GM23338 (cell line): ENCODE measurements around the gene DNAH8. TPM values are rescaled to one million over a fixed set of nuclear protein-coding genes. Genes with fewer than 3 reads are reported as not detected.

Source experiments
- ATAC-seq: fragments of 200-7000 bp; cut with Tn5 transposase; 3 replicates; pipeline ENCODE4 v1.9.1; 2020
- DNase-seq: peaks from one replicate; pipeline ENCODE4 v3.0.0-alpha.2; 2015; ENCODE audit warnings: low spot score
- H2AFZ ChIP-seq: fragments of 200-600 bp; sonication (generic); 2 replicates; pipeline ENCODE4 v1.8.0; 2016; ENCODE audit warnings: antibody characterized with exemption, mild to moderate bottlenecking, moderate library complexity
- H3F3A ChIP-seq: fragments of 200-600 bp; sonication (generic); replicated peaks from 2 replicates; pipeline ENCODE4 v1.8.0; 2017; ENCODE audit warnings: antibody characterized with exemption, mixed run types, low read depth
- H3K27ac ChIP-seq: fragments of 200-600 bp; sonication (generic); 2 replicates; pipeline ENCODE4 v1.6.1; 2016; ENCODE audit warnings: low read depth
- H3K27me3 ChIP-seq: fragments of 200-600 bp; sonication (generic); 2 replicates; pipeline ENCODE4 v1.8.0; 2016; ENCODE audit warnings: mild to moderate bottlenecking, mixed run types, moderate library complexity; ENCODE audit not compliant: insufficient read depth
- H3K36me3 ChIP-seq: fragments of 200-600 bp; sonication (generic); 2 replicates; pipeline ENCODE4 v1.8.0; 2016; ENCODE audit warnings: mild to moderate bottlenecking; ENCODE audit not compliant: insufficient read depth
- H3K4me1 ChIP-seq: fragments of 200-600 bp; sonication (generic); 2 replicates; pipeline ENCODE4 v1.8.0; 2016; ENCODE audit warnings: mild to moderate bottlenecking, moderate library complexity; ENCODE audit not compliant: insufficient read depth
- H3K4me2 ChIP-seq: fragments of 200-600 bp; sonication (generic); 2 replicates; pipeline ENCODE4 v1.7.1; 2017; ENCODE audit warnings: mixed run types
- H3K4me3 ChIP-seq: fragments of 200-600 bp; sonication (generic); 2 replicates; pipeline ENCODE4 v1.6.1; 2016; ENCODE audit warnings: mixed run types
- H3K79me2 ChIP-seq: fragments of 200-600 bp; sonication (generic); replicated peaks from 2 replicates; pipeline ENCODE4 v1.8.0; 2017; ENCODE audit warnings: mild to moderate bottlenecking; ENCODE audit not compliant: insufficient read depth
- H3K9me2 ChIP-seq: fragments of 200-600 bp; sonication (generic); 2 replicates; pipeline ENCODE4 v1.8.0; 2017; ENCODE audit not compliant: insufficient read depth
- H4K20me1 ChIP-seq: fragments of 200-600 bp; sonication (generic); replicated peaks from 2 replicates; pipeline ENCODE4 v1.8.0; 2017; ENCODE audit warnings: mild to moderate bottlenecking; ENCODE audit not compliant: insufficient read depth
- H3K27ac Mint-ChIP-seq: 2 replicates; pipeline ENCODE4 v1.8.0; 2020; ENCODE audit warnings: inconsistent platforms, mild to moderate bottlenecking, moderate library complexity, mixed read lengths
- H3K27me3 Mint-ChIP-seq: 3 replicates; pipeline ENCODE4 v1.8.0; 2022; ENCODE audit warnings: low read depth, mild to moderate bottlenecking, moderate library complexity, mixed read lengths, inconsistent platforms; ENCODE audit not compliant: insufficient read depth, poor library complexity
- H3K36me3 Mint-ChIP-seq: 3 replicates; pipeline ENCODE4 v1.8.0; 2021; ENCODE audit warnings: low read depth, mild to moderate bottlenecking, inconsistent platforms, moderate library complexity, mixed read lengths
- H3K4me1 Mint-ChIP-seq: 3 replicates; pipeline ENCODE4 v1.8.0; 2020; ENCODE audit warnings: mild to moderate bottlenecking, inconsistent platforms, mixed read lengths
- H3K4me3 Mint-ChIP-seq: 3 replicates; pipeline ENCODE4 v1.8.0; 2021; ENCODE audit warnings: moderate library complexity, mild to moderate bottlenecking, inconsistent platforms, mixed read lengths
- H3K9me3 Mint-ChIP-seq: 3 replicates; pipeline ENCODE4 v1.8.0; 2020; ENCODE audit warnings: moderate library complexity, mild to moderate bottlenecking, inconsistent platforms, mixed read lengths
- CREB1 ChIP-seq: fragments of 250-450 bp; sonication (Bioruptor Pico); IDR thresholded peaks from 2 replicates; pipeline ENCODE4 v1.5.0; 2020; ENCODE audit warnings: low read depth, mild to moderate bottlenecking, moderate library complexity
- EZH2 ChIP-seq: fragments of 200-600 bp; sonication (generic); IDR thresholded peaks from one replicate; pipeline ENCODE4 v1.8.0; 2017; ENCODE audit warnings: antibody characterized with exemption, mild to moderate bottlenecking, low read depth; ENCODE audit not compliant: unreplicated experiment
- EZH2phosphoT487 ChIP-seq: fragments of 200-600 bp; sonication (generic); IDR thresholded peaks from one replicate; pipeline ENCODE4 v1.8.1; 2018; ENCODE audit warnings: antibody characterized with exemption; ENCODE audit not compliant: unreplicated experiment
- JUNB ChIP-seq: IDR thresholded peaks from one replicate; pipeline ENCODE4 v1.6.1; 2016; ENCODE audit warnings: antibody characterized with exemption; ENCODE audit not compliant: unreplicated experiment
- NANOG ChIP-seq: IDR thresholded peaks from 2 replicates; pipeline ENCODE4 v1.6.1; 2016; ENCODE audit warnings: antibody characterized with exemption, borderline replicate concordance
- POLR2AphosphoS5 ChIP-seq: IDR thresholded peaks from 2 replicates; pipeline ENCODE4 v1.6.1; 2016; ENCODE audit warnings: antibody characterized with exemption, low read depth
- STAT1 ChIP-seq: IDR thresholded peaks from one replicate; pipeline ENCODE4 v1.6.1; 2016; ENCODE audit warnings: antibody characterized with exemption; ENCODE audit not compliant: unreplicated experiment
- ZNF114 ChIP-seq: fragments of 250-450 bp; sonication (Bioruptor Pico); IDR thresholded peaks from 2 replicates; pipeline ENCODE4 v1.5.0; 2020; ENCODE audit warnings: mild to moderate bottlenecking, moderate library complexity
- ZNF331 ChIP-seq: fragments of 250-450 bp; sonication (Bioruptor Pico); IDR thresholded peaks from 2 replicates; pipeline ENCODE4 v1.5.0; 2020; ENCODE audit warnings: low read depth, mild to moderate bottlenecking, moderate library complexity
- polyA plus RNA-seq: library from polyadenylated mRNA; unstranded; fragments of >200 nt; fragmentation: Nextera tagmentation; extraction: Ambion mirVana; gene quantifications from 2 replicates; pipeline ENCODE4 v1.2.1, GENCODE V29; 2016
- total RNA-seq: library from RNA; depleted of rRNA; stranded (reverse); fragments of >200 nt; shearing (Covaris generic); gene quantifications from 2 replicates; pipeline ENCODE4 v1.2.3, GENCODE V29; 2014
- TF ChIP-seq, protein P1 (sequence below): IDR thresholded peaks from one replicate; pipeline ENCODE4 v1.6.1; 2018; ENCODE audit warnings: antibody characterized with exemption; ENCODE audit not compliant: unreplicated experiment
- TF ChIP-seq, protein P2 (sequence below): IDR thresholded peaks from 2 replicates; pipeline ENCODE4 v1.6.1; 2016; ENCODE audit warnings: antibody characterized with exemption
- TF ChIP-seq, protein P3 (sequence below): fragments of 250-450 bp; sonication (Bioruptor Pico); IDR thresholded peaks from 2 replicates; pipeline ENCODE4 v1.5.0; 2020; ENCODE audit warnings: mild to moderate bottlenecking, moderate library complexity
- TF ChIP-seq, protein P4 (sequence below), 2 experiments: fragments of 200-600 bp in 1 of 2; sonication (generic) in 1 of 2; conservative IDR thresholded peaks; 2 replicates each; pipeline versions ENCODE4 v1.5.1 to v1.6.1; 2016 to 2017; ENCODE audit warnings: antibody characterized with exemption in 2 of 2, low read depth in 2 of 2, mild to moderate bottlenecking in 2 of 2, moderate library complexity in 1 of 2

Gene DNAH8
- total and polyA plus RNA-seq, 2 experiments from 2014 or later: 0.02 TPM; not detected in 1

DNA sequence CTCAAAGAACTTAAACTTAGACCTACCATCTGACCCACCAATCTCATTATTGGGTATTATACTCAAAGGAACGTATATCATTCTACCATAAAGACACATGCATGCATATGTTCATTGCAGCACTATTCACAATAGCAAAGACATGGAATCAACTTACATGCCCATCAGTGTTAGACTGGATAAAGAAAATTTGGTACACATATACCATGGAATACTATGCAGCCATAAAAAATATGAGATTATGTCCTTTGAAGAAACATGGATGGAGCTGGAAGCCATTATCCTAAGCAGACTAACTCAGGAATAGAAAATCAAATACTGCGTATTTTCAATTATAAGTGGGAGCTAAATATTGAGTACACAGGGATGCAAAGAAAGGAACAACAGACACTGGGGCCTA, 167.0 kb downstream of the DNAH8 start:
- Mint-ChIP-seq H3K9me3 (no peaks in the 10 kb centered on the region), H3K4me3 (no peak overlapping the region), H3K27ac (no peak overlapping the region), H3K4me1 (no peaks in the 10 kb centered on the region), H3K36me3 (no peaks in the 10 kb centered on the region), H3K27me3 (no peaks in the 10 kb centered on the region)
- Histone ChIP-seq H3K4me1 (no peaks in the 10 kb centered on the region), H3K36me3 (no peaks in the 10 kb centered on the region), H3K9me2 (peaks cover 8% of the 10 kb centered on the region; the same call in 1 of the 2 replicates), H3K27ac (no peak overlapping the region), H2AFZ (no peak overlapping the region), H3F3A (no peaks in the 10 kb centered on the region), H3K79me2 (no peaks in the 10 kb centered on the region), H4K20me1 (no peaks in the 10 kb centered on the region), H3K4me2 (no peak overlapping the region), H3K4me3 (no peak overlapping the region), H3K27me3 (no peaks in the 10 kb centered on the region)
- DNase-seq (no peak), ATAC-seq (no peak)
- TF ChIP-seq EZH2: no peak
- no peak for TF ChIP-seq CREB1
- TF ChIP-seq, protein P1, sequence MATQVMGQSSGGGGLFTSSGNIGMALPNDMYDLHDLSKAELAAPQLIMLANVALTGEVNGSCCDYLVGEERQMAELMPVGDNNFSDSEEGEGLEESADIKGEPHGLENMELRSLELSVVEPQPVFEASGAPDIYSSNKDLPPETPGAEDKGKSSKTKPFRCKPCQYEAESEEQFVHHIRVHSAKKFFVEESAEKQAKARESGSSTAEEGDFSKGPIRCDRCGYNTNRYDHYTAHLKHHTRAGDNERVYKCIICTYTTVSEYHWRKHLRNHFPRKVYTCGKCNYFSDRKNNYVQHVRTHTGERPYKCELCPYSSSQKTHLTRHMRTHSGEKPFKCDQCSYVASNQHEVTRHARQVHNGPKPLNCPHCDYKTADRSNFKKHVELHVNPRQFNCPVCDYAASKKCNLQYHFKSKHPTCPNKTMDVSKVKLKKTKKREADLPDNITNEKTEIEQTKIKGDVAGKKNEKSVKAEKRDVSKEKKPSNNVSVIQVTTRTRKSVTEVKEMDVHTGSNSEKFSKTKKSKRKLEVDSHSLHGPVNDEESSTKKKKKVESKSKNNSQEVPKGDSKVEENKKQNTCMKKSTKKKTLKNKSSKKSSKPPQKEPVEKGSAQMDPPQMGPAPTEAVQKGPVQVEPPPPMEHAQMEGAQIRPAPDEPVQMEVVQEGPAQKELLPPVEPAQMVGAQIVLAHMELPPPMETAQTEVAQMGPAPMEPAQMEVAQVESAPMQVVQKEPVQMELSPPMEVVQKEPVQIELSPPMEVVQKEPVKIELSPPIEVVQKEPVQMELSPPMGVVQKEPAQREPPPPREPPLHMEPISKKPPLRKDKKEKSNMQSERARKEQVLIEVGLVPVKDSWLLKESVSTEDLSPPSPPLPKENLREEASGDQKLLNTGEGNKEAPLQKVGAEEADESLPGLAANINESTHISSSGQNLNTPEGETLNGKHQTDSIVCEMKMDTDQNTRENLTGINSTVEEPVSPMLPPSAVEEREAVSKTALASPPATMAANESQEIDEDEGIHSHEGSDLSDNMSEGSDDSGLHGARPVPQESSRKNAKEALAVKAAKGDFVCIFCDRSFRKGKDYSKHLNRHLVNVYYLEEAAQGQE: no peak
- no peak for TF ChIP-seq NANOG
- TF ChIP-seq, protein P2, sequence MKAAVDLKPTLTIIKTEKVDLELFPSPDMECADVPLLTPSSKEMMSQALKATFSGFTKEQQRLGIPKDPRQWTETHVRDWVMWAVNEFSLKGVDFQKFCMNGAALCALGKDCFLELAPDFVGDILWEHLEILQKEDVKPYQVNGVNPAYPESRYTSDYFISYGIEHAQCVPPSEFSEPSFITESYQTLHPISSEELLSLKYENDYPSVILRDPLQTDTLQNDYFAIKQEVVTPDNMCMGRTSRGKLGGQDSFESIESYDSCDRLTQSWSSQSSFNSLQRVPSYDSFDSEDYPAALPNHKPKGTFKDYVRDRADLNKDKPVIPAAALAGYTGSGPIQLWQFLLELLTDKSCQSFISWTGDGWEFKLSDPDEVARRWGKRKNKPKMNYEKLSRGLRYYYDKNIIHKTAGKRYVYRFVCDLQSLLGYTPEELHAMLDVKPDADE: no peak
- TF ChIP-seq JUNB: no peak
- TF ChIP-seq ZNF331: no peak
- TF ChIP-seq EZH2phosphoT487: no peak
- TF ChIP-seq, protein P3, sequence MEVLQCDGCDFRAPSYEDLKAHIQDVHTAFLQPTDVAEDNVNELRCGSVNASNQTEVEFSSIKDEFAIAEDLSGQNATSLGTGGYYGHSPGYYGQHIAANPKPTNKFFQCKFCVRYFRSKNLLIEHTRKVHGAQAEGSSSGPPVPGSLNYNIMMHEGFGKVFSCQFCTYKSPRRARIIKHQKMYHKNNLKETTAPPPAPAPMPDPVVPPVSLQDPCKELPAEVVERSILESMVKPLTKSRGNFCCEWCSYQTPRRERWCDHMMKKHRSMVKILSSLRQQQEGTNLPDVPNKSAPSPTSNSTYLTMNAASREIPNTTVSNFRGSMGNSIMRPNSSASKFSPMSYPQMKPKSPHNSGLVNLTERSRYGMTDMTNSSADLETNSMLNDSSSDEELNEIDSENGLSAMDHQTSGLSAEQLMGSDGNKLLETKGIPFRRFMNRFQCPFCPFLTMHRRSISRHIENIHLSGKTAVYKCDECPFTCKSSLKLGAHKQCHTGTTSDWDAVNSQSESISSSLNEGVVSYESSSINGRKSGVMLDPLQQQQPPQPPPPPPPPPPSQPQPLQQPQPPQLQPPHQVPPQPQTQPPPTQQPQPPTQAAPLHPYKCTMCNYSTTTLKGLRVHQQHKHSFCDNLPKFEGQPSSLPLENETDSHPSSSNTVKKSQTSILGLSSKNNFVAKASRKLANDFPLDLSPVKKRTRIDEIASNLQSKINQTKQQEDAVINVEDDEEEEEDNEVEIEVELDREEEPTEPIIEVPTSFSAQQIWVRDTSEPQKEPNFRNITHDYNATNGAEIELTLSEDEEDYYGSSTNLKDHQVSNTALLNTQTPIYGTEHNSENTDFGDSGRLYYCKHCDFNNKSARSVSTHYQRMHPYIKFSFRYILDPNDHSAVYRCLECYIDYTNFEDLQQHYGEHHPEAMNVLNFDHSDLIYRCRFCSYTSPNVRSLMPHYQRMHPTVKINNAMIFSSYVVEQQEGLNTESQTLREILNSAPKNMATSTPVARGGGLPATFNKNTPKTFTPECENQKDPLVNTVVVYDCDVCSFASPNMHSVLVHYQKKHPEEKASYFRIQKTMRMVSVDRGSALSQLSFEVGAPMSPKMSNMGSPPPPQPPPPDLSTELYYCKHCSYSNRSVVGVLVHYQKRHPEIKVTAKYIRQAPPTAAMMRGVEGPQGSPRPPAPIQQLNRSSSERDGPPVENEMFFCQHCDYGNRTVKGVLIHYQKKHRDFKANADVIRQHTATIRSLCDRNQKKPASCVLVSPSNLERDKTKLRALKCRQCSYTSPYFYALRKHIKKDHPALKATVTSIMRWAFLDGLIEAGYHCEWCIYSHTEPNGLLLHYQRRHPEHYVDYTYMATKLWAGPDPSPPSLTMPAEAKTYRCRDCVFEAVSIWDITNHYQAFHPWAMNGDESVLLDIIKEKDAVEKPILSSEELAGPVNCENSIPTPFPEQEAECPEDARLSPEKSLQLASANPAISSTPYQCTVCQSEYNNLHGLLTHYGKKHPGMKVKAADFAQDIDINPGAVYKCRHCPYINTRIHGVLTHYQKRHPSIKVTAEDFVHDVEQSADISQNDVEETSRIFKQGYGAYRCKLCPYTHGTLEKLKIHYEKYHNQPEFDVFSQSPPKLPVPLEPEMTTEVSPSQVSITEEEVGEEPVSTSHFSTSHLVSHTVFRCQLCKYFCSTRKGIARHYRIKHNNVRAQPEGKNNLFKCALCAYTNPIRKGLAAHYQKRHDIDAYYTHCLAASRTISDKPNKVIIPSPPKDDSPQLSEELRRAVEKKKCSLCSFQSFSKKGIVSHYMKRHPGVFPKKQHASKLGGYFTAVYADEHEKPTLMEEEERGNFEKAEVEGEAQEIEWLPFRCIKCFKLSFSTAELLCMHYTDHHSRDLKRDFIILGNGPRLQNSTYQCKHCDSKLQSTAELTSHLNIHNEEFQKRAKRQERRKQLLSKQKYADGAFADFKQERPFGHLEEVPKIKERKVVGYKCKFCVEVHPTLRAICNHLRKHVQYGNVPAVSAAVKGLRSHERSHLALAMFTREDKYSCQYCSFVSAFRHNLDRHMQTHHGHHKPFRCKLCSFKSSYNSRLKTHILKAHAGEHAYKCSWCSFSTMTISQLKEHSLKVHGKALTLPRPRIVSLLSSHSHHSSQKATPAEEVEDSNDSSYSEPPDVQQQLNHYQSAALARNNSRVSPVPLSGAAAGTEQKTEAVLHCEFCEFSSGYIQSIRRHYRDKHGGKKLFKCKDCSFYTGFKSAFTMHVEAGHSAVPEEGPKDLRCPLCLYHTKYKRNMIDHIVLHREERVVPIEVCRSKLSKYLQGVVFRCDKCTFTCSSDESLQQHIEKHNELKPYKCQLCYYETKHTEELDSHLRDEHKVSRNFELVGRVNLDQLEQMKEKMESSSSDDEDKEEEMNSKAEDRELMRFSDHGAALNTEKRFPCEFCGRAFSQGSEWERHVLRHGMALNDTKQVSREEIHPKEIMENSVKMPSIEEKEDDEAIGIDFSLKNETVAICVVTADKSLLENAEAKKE: no peak
- TF ChIP-seq POLR2AphosphoS5: no peak
- TF ChIP-seq, protein P4, sequence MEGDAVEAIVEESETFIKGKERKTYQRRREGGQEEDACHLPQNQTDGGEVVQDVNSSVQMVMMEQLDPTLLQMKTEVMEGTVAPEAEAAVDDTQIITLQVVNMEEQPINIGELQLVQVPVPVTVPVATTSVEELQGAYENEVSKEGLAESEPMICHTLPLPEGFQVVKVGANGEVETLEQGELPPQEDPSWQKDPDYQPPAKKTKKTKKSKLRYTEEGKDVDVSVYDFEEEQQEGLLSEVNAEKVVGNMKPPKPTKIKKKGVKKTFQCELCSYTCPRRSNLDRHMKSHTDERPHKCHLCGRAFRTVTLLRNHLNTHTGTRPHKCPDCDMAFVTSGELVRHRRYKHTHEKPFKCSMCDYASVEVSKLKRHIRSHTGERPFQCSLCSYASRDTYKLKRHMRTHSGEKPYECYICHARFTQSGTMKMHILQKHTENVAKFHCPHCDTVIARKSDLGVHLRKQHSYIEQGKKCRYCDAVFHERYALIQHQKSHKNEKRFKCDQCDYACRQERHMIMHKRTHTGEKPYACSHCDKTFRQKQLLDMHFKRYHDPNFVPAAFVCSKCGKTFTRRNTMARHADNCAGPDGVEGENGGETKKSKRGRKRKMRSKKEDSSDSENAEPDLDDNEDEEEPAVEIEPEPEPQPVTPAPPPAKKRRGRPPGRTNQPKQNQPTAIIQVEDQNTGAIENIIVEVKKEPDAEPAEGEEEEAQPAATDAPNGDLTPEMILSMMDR (conservative IDR thresholded peaks at IDR 0.05; ENCODE audit: low read depth in 2 of 2): no peak
- no peak for TF ChIP-seq STAT1
- TF ChIP-seq ZNF114 (CRISPR knock-in tag): no peak
